DOHH2 (cell line): ENCODE results near the gene MGAM2.

Source experiments
- H3F3A ChIP-seq: fragments of 200-600 bp; sonication (generic), shearing (Covaris generic); 2 replicates; pipeline ENCODE4 v1.6.0; 2016; ENCODE audit warnings: antibody characterized with exemption, mild to moderate bottlenecking; ENCODE audit not compliant: control insufficient read depth, insufficient read depth
- H3K27ac ChIP-seq: fragments of 200-600 bp; sonication (generic); 2 replicates; pipeline ENCODE4 v1.5.1; 2014; ENCODE audit warnings: low read depth, mild to moderate bottlenecking, low read length, moderate library complexity
- H3K27me3 ChIP-seq: fragments of 200-600 bp; sonication (generic); 2 replicates; pipeline ENCODE4 v1.6.1; 2014; ENCODE audit warnings: mild to moderate bottlenecking, low read length, mixed read lengths; ENCODE audit not compliant: control insufficient read depth
- H3K36me3 ChIP-seq: fragments of 200-600 bp; sonication (generic); 2 replicates; pipeline ENCODE4 v1.6.1; 2014; ENCODE audit warnings: mild to moderate bottlenecking, low read length, moderate library complexity, mixed read lengths; ENCODE audit not compliant: control insufficient read depth
- H3K4me1 ChIP-seq: fragments of 200-600 bp; sonication (generic); 2 replicates; pipeline ENCODE4 v1.6.1; 2014; ENCODE audit warnings: mild to moderate bottlenecking, low read length, mixed read lengths; ENCODE audit not compliant: control insufficient read depth
- H3K4me2 ChIP-seq: fragments of 200-600 bp; sonication (generic); 2 replicates; pipeline ENCODE4 v1.6.0; 2014; ENCODE audit warnings: mild to moderate bottlenecking, low read length, moderate library complexity
- H3K4me3 ChIP-seq: fragments of 200-600 bp; sonication (generic); 2 replicates; pipeline ENCODE4 v1.5.1; 2014; ENCODE audit warnings: mild to moderate bottlenecking, low read length, mixed read lengths
- H3K79me2 ChIP-seq: fragments of 200-600 bp; sonication (generic); 2 replicates; pipeline ENCODE4 v1.6.1; 2014; ENCODE audit warnings: mild to moderate bottlenecking, low read length, mixed read lengths; ENCODE audit not compliant: control insufficient read depth
- H3K9me2 ChIP-seq: fragments of 200-600 bp; sonication (generic); replicated peaks from 2 replicates; pipeline ENCODE4 v1.6.1; 2014; ENCODE audit warnings: mild to moderate bottlenecking, low read length, mixed read lengths; ENCODE audit not compliant: control insufficient read depth
- H3K9me3 ChIP-seq: fragments of 200-600 bp; sonication (generic); 2 replicates; pipeline ENCODE4 v1.6.1; 2014; ENCODE audit warnings: antibody characterized with exemption, low read length, mixed read lengths; ENCODE audit not compliant: control insufficient read depth, insufficient read depth
- H4K20me1 ChIP-seq: fragments of 200-600 bp; sonication (generic); 2 replicates; pipeline ENCODE4 v1.6.0; 2014; ENCODE audit warnings: low read depth, mild to moderate bottlenecking, antibody characterized with exemption, low read length, moderate library complexity; ENCODE audit not compliant: control insufficient read depth, insufficient read depth
- CTCF ChIP-seq: fragments of 200-600 bp; sonication (generic); IDR thresholded peaks from one replicate; pipeline ENCODE4 v1.5.1; 2014; ENCODE audit warnings: antibody characterized with exemption, mild to moderate bottlenecking, low read depth, low read length; ENCODE audit not compliant: poor library complexity, severe bottlenecking
- EZH2phosphoT487 ChIP-seq: fragments of 200-600 bp; sonication (generic); IDR thresholded peaks from 2 replicates; pipeline ENCODE4 v1.6.1; 2017; ENCODE audit warnings: borderline replicate concordance, mild to moderate bottlenecking, antibody characterized with exemption, low read length, moderate library complexity, mixed read lengths

The MGAM2 gene

GRCh38 chr7:142185069-142185468 lies 73.6 kb downstream of the MGAM2 start:
- Histone ChIP-seq H3K4me2 (no peak overlapping the region), H3K4me1 (no peaks in the 10 kb centered on the region), H3K27me3 (no peaks in the 10 kb centered on the region; the same call in 1 of the 2 replicates)

GRCh38 chr7:142185801-142186200 lies 74.3 kb downstream of the MGAM2 start:
- Histone ChIP-seq H3K4me2 (no peak overlapping the region), H3K9me2 (no peaks in the 10 kb centered on the region), H3K27me3 (no peaks in the 10 kb centered on the region; the same call in 1 of the 2 replicates), H3K4me3 (no peak overlapping the region), H3K9me3 (no peaks in the 10 kb centered on the region), H3K79me2 (no peaks in the 10 kb centered on the region), H3K4me1 (no peaks in the 10 kb centered on the region), H4K20me1 (no peaks in the 10 kb centered on the region), H3K36me3 (no peaks in the 10 kb centered on the region), H3K27ac (no peak overlapping the region), H3F3A (no peaks in the 10 kb centered on the region)
- TF ChIP-seq CTCF = no peak
- no peak for TF ChIP-seq EZH2phosphoT487

More at GRCh38 chr7:142185069-142185468, 73.6 kb downstream of the MGAM2 start:
- H3F3A ChIP-seq = no peaks in the 10 kb centered on the region
- H3K9me3 ChIP-seq = no peaks in the 10 kb centered on the region
- TF ChIP-seq EZH2phosphoT487 = no peak
- no peaks in the 10 kb centered on the region for H3K36me3 ChIP-seq
- H3K9me2 ChIP-seq = no peaks in the 10 kb centered on the region
- H3K27ac ChIP-seq = no peak overlapping the region
- H3K4me3 ChIP-seq = no peak overlapping the region
- no peaks in the 10 kb centered on the region for H3K79me2 ChIP-seq
- no peaks in the 10 kb centered on the region for H4K20me1 ChIP-seq

- Histone ChIP-seq H4K20me1 (no peaks in the 10 kb centered on the region), H3K9me3 (no peaks in the 10 kb centered on the region), H3K79me2 (no peaks in the 10 kb centered on the region), H3K36me3 (no peaks in the 10 kb centered on the region), H3K4me1 (no peaks in the 10 kb centered on the region), H3F3A (no peaks in the 10 kb centered on the region), H3K4me3 (no peak overlapping the region), H3K9me2 (no peaks in the 10 kb centered on the region), H3K4me2 (no peak overlapping the region), H3K27ac (no peak overlapping the region), H3K27me3 (no peaks in the 10 kb centered on the region; the same call in 1 of the 2 replicates)
- TF ChIP-seq CTCF (no peak), EZH2phosphoT487 (no peak)
Measured at GRCh38 chr7:142188154-142188553, 76.6 kb downstream of the MGAM2 start.

GRCh38 chr7:142188846-142189245 lies 77.3 kb downstream of the MGAM2 start:
- H3K9me2 ChIP-seq = no peaks in the 10 kb centered on the region
- H3K4me3 ChIP-seq = no peak overlapping the region
- no peaks in the 10 kb centered on the region for H3K4me1 ChIP-seq
- no peak overlapping the region for H3K27ac ChIP-seq
- no peaks in the 10 kb centered on the region for H3K36me3 ChIP-seq
- H3F3A ChIP-seq = no peaks in the 10 kb centered on the region
- no peaks in the 10 kb centered on the region for H3K79me2 ChIP-seq
- no peak for TF ChIP-seq EZH2phosphoT487
- peak; percentile 35 for TF ChIP-seq CTCF
- no peak overlapping the region for H3K4me2 ChIP-seq
- no peaks in the 10 kb centered on the region for H4K20me1 ChIP-seq
- no peaks in the 10 kb centered on the region for H3K9me3 ChIP-seq
- H3K27me3 ChIP-seq = no peaks in the 10 kb centered on the region; the same call in 1 of the 2 replicates
